ENCODE measurements around the gene SDC3.

DNA sequence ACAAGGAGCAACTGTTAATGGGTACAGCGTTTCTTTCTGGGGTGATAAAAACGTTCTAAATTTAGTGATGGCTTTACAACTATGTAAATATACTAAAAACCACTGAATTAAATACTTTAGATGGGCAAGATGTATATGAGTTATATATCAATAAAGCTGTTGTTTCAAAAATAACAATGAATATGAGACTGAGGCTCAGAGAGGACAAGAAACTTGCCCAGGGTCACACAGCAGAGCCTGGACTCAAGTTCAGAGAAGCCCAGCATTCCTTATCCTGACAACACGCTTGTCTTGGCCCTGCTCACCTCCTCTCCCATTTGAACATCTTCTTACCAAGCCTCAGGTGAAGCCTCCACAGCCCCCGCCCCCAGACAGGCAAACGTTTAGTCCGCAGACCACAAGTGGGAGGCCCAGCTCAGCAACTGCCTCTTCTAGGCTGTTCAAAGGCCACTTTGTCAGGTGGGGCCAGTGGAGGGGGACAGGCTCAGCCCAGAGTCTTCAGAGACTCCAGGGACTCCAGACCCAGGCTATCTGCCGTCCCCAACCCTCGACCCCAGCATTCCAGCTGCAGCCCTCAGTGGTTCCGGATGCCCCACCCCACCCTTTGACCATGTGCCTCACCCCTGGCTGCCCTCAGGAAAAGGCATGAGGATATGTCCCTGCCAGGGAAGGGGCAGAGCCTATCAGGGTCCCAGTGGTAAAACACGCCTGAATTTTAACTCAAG, 17.9 kb downstream of the SDC3 start:
- TF ChIP-seq, protein P1, sequence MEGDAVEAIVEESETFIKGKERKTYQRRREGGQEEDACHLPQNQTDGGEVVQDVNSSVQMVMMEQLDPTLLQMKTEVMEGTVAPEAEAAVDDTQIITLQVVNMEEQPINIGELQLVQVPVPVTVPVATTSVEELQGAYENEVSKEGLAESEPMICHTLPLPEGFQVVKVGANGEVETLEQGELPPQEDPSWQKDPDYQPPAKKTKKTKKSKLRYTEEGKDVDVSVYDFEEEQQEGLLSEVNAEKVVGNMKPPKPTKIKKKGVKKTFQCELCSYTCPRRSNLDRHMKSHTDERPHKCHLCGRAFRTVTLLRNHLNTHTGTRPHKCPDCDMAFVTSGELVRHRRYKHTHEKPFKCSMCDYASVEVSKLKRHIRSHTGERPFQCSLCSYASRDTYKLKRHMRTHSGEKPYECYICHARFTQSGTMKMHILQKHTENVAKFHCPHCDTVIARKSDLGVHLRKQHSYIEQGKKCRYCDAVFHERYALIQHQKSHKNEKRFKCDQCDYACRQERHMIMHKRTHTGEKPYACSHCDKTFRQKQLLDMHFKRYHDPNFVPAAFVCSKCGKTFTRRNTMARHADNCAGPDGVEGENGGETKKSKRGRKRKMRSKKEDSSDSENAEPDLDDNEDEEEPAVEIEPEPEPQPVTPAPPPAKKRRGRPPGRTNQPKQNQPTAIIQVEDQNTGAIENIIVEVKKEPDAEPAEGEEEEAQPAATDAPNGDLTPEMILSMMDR (IDR thresholded peaks at IDR 0.05; ENCODE audit: low read depth, low read length, poor library complexity, severe bottlenecking): no peak
- TF ChIP-seq EZH2phosphoT487 (IDR thresholded peaks at IDR 0.05; ENCODE audit: borderline replicate concordance, low read length): no peak
